Activated CD8-positive, alpha-beta memory T cell treated with anti-CD3 and anti-CD28 coated beads for 36 hours (primary cell): Measurements from ENCODE around the gene CFAP70. TPM values are rescaled to one million over a fixed set of nuclear protein-coding genes. Genes with fewer than 3 reads are reported as not detected.

Source experiments
- CTCF ChIA-PET: fragments of 350-600 bp; sonication (Branson Sonifier 250); formaldehyde crosslinking; loops from one replicate; lab custom pipeline; 2021; ENCODE audit warnings: antibody characterized with exemption; lab: Charles Lee
- POLR2A ChIA-PET: fragments of 350-600 bp; sonication (Branson Sonifier 250); formaldehyde crosslinking; loops from one replicate; lab custom pipeline; 2021; ENCODE audit warnings: antibody characterized with exemption; lab: Charles Lee
- total RNA-seq, 2 experiments: library from RNA; stranded (reverse); gene quantifications; one replicate each; pipeline ENCODE4 v1.2.3, GENCODE V29; 2021

Gene CFAP70
- total RNA-seq, 2 experiments from 2014 or later, result 0.72 to 0.82 TPM

GRCh38 chr10:73238990-73239566 is 119.6 kb downstream of the CFAP70 start:
- CTCF ChIA-PET, result interaction anchor here (1.7 kb wide), 1 partner anchor 9 kb away, joined by 4 read pairs; the partner anchor contains the start of gene DNAJC9
- POLR2A ChIA-PET, result no interaction called here

- ChIA-PET CTCF (no interaction called here), POLR2A (no interaction called here)
Observed at GRCh38 chr10:73234695-73235094, 124.0 kb downstream of the CFAP70 start.

GRCh38 chr10:73233883-73234282 is 124.8 kb downstream of the CFAP70 start:
- ChIA-PET POLR2A (no interaction called here), CTCF (no interaction called here)

- POLR2A ChIA-PET, result no interaction called here
- CTCF ChIA-PET, result no interaction called here
Observed at GRCh38 chr10:73232887-73233286, 125.8 kb downstream of the CFAP70 start.

GRCh38 chr10:73229567-73229966 is 129.1 kb downstream of the CFAP70 start:
- POLR2A ChIA-PET, result no interaction called here

GRCh38 chr10:73228247-73228646 is 130.4 kb downstream of the CFAP70 start:
- ChIA-PET CTCF (no interaction called here), POLR2A (no interaction called here)

More at GRCh38 chr10:73229567-73229966, 129.1 kb downstream of the CFAP70 start:
- CTCF ChIA-PET, result interaction anchor here (0.6 kb wide), 1 partner anchor 9 kb away, joined by 3 read pairs; no protein-coding TSS in a partner anchor

GRCh38 chr10:73226663-73227062 is 132.0 kb downstream of the CFAP70 start:
- POLR2A ChIA-PET, result no interaction called here
- CTCF ChIA-PET, result no interaction called here

- POLR2A ChIA-PET, result no interaction called here
- CTCF ChIA-PET, result no interaction called here
Observed at GRCh38 chr10:73225518-73225917, 133.1 kb downstream of the CFAP70 start.

GRCh38 chr10:73220989-73221388 is 137.7 kb downstream of the CFAP70 start:
- POLR2A ChIA-PET, result no interaction called here
- CTCF ChIA-PET, result no interaction called here

- ChIA-PET POLR2A (no interaction called here), CTCF (no interaction called here)
Observed at GRCh38 chr10:73219384-73219783, 139.3 kb downstream of the CFAP70 start.

GRCh38 chr10:73218431-73219191 is 140.1 kb downstream of the CFAP70 start:
- POLR2A ChIA-PET, result no interaction called here
- CTCF ChIA-PET, result no interaction called here

GRCh38 chr10:73217628-73218027 is 141.0 kb downstream of the CFAP70 start:
- ChIA-PET POLR2A (no interaction called here), CTCF (no interaction called here)

GRCh38 chr10:73215749-73216148 is 142.9 kb downstream of the CFAP70 start:
- CTCF ChIA-PET, result no interaction called here
- POLR2A ChIA-PET, result no interaction called here

- ChIA-PET CTCF (no interaction called here), POLR2A (interaction anchor here (0.6 kb wide), 1 partner anchor 109 kb away, joined by 3 read pairs; no protein-coding TSS in a partner anchor)
Observed at GRCh38 chr10:73211106-73211811, 147.4 kb downstream of the CFAP70 start.

- ChIA-PET CTCF (interaction anchor here (1.1 kb wide), 1 partner anchor 322 kb away, joined by 5 read pairs; no protein-coding TSS in a partner anchor), POLR2A (interaction anchor here (0.6 kb wide), 1 partner anchor 109 kb away, joined by 3 read pairs; no protein-coding TSS in a partner anchor)
Observed at GRCh38 chr10:73210395-73211105, 148.1 kb downstream of the CFAP70 start.

- ChIA-PET CTCF (interaction anchor here (1.1 kb wide), 1 partner anchor 323 kb away, joined by 5 read pairs; no protein-coding TSS in a partner anchor), POLR2A (no interaction called here)
Observed at GRCh38 chr10:73209705-73210104, 149.0 kb downstream of the CFAP70 start.

GRCh38 chr10:73207883-73208282 is 150.8 kb downstream of the CFAP70 start:
- ChIA-PET CTCF (no interaction called here), POLR2A (no interaction called here)

- CTCF ChIA-PET, result interaction anchor here (1.2 kb wide), 1 partner anchor 10 kb away, joined by 3 read pairs; no protein-coding TSS in a partner anchor
- POLR2A ChIA-PET, result no interaction called here
Observed at GRCh38 chr10:73206385-73206784, 152.3 kb downstream of the CFAP70 start.

- ChIA-PET CTCF (interaction anchor here (1.2 kb wide), 1 partner anchor 10 kb away, joined by 3 read pairs; no protein-coding TSS in a partner anchor), POLR2A (no interaction called here)
Observed at GRCh38 chr10:73205890-73206289, 152.8 kb downstream of the CFAP70 start.
